Measurements from ENCODE around the gene ZC3HAV1L. TPM values are rescaled to one million over a fixed set of nuclear protein-coding genes. Genes with fewer than 3 reads are reported as not detected.
"Not testable (repeated sequence)": the region's sequence is repeated elsewhere in the genome, so short reads cannot be mapped to it uniquely, and the experiment has no call there.

Gene ZC3HAV1L
- total RNA-seq, 4 donors from 2014 or later: 7.0 to 15.4 (median 10.2) TPM

DNA sequence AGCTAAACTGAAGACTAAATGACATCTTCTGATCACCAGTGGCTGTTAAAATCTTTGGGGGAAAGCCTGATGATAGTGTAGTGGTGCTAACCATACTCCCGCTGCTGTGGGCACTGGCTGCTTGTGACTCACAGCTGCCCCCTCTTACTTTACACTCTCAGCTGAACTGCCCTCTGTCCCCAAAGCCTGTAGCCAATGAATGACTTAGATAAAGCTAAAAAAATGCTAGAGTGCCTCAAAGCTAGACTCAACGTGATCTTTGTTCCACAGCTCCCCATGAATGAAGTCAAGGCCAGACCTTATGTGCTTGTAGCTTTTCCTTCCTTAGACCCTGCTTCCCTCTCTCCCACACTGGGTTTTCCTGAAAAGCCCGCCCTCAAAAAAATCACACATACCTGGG lies 6.5 kb downstream of the ZC3HAV1L start:
- H3K4me1 ChIP-seq: peaks cover 0 to 10% (median 3%) of the 10 kb centered on the region in 4 donors
- no peak overlapping the region for H3K27ac ChIP-seq (replicated peaks in 1 of 4)
- no peak for DNase-seq (ENCODE audit: extremely low spot score)
- no peak for TF ChIP-seq POLR2AphosphoS5 (IDR thresholded peaks at IDR 0.05)
- TF ChIP-seq, protein P1, sequence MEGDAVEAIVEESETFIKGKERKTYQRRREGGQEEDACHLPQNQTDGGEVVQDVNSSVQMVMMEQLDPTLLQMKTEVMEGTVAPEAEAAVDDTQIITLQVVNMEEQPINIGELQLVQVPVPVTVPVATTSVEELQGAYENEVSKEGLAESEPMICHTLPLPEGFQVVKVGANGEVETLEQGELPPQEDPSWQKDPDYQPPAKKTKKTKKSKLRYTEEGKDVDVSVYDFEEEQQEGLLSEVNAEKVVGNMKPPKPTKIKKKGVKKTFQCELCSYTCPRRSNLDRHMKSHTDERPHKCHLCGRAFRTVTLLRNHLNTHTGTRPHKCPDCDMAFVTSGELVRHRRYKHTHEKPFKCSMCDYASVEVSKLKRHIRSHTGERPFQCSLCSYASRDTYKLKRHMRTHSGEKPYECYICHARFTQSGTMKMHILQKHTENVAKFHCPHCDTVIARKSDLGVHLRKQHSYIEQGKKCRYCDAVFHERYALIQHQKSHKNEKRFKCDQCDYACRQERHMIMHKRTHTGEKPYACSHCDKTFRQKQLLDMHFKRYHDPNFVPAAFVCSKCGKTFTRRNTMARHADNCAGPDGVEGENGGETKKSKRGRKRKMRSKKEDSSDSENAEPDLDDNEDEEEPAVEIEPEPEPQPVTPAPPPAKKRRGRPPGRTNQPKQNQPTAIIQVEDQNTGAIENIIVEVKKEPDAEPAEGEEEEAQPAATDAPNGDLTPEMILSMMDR (IDR thresholded peaks at IDR 0.05): no peak
- TF ChIP-seq EP300 (IDR thresholded peaks at IDR 0.05): no peak
- no peak for TF ChIP-seq POLR2A (IDR thresholded peaks at IDR 0.05; ENCODE audit: low read depth)
- no peaks in the 10 kb centered on the region for H3K9me3 ChIP-seq
- intact Hi-C loops (cut with DNase I): no loop called here
- H3K27me3 ChIP-seq: no peaks in the 10 kb centered on the region
- 93% methylated on average over 3 of the region's 3 CpGs for WGBS
- no peak overlapping the region for H3K4me3 ChIP-seq
- peaks cover 22 to 88% (median 46%) of the 10 kb centered on the region in 4 donors for H3K36me3 ChIP-seq

- Histone ChIP-seq H3K4me1 (no peaks in the 10 kb centered on the region), H3K9me3 (no peaks in the 10 kb centered on the region), H3K36me3 (peaks cover 22 to 79% (median 46%) of the 10 kb centered on the region in 4 donors), H3K4me3 (no peak overlapping the region), H3K27ac (replicated peaks in 1 of 4) (no peak overlapping the region), H3K27me3 (no peaks in the 10 kb centered on the region)
- no peak for TF ChIP-seq POLR2AphosphoS5 (IDR thresholded peaks at IDR 0.05)
- TF ChIP-seq POLR2A (IDR thresholded peaks at IDR 0.05; ENCODE audit: low read depth): no peak
- TF ChIP-seq, protein P1 (IDR thresholded peaks at IDR 0.05): no peak
- no peak for TF ChIP-seq EP300 (IDR thresholded peaks at IDR 0.05)
- intact Hi-C loops (cut with DNase I): no loop called here
- DNase-seq (ENCODE audit: extremely low spot score): no peak
- 84% methylated on average over 6 of the region's 6 CpGs for WGBS
Measured at GRCh38 chr7:139026551-139026950, 9.3 kb downstream of the ZC3HAV1L start.

- H3K27ac ChIP-seq (replicated peaks in 1 of 4); H3K4me1 ChIP-seq; H3K27me3 ChIP-seq; H3K9me3 ChIP-seq; intact Hi-C loops (cut with DNase I); DNase-seq (ENCODE audit: extremely low spot score); H3K4me3 ChIP-seq: not testable (repeated sequence)
- WGBS: 90% methylated on average over 5 of the region's 5 CpGs
- peaks cover 22 to 72% (median 45%) of the 10 kb centered on the region in 4 donors for H3K36me3 ChIP-seq
Measured at GRCh38 chr7:139025861-139026260, 10.0 kb downstream of the ZC3HAV1L start.

- 84% methylated on average over 5 of the region's 5 CpGs for WGBS
- TF ChIP-seq POLR2AphosphoS5 (IDR thresholded peaks at IDR 0.05) (no peak), POLR2A (IDR thresholded peaks at IDR 0.05; ENCODE audit: low read depth) (no peak), EP300 (IDR thresholded peaks at IDR 0.05) (no peak)
- TF ChIP-seq, protein P1 (IDR thresholded peaks at IDR 0.05): no peak
- H3K4me3 ChIP-seq: no peak overlapping the region
- no peak for DNase-seq (ENCODE audit: extremely low spot score)
- no peaks in the 10 kb centered on the region for H3K4me1 ChIP-seq
- H3K27me3 ChIP-seq: no peaks in the 10 kb centered on the region
- no peaks in the 10 kb centered on the region for H3K9me3 ChIP-seq
- no peak overlapping the region for H3K27ac ChIP-seq (replicated peaks in 1 of 4)
- intact Hi-C loops (cut with DNase I): no loop called here
- H3K36me3 ChIP-seq: peaks cover 16 to 49% (median 33%) of the 10 kb centered on the region in 4 donors
Measured at GRCh38 chr7:139023076-139023475, 12.8 kb downstream of the ZC3HAV1L start.

- Histone ChIP-seq H3K4me1 (no peaks in the 10 kb centered on the region), H3K4me3 (no peak overlapping the region), H3K27me3 (no peaks in the 10 kb centered on the region), H3K9me3 (no peaks in the 10 kb centered on the region), H3K36me3 (peaks cover 15 to 43% (median 29%) of the 10 kb centered on the region in 4 donors), H3K27ac (replicated peaks in 1 of 4) (no peak overlapping the region)
- intact Hi-C loops (cut with DNase I): no loop called here
- 86% methylated on average over 4 of the region's 4 CpGs for WGBS
- DNase-seq (ENCODE audit: extremely low spot score): no peak
- TF ChIP-seq, protein P1 (IDR thresholded peaks at IDR 0.05): no peak
- no peak for TF ChIP-seq POLR2AphosphoS5 (IDR thresholded peaks at IDR 0.05)
- no peak for TF ChIP-seq POLR2A (IDR thresholded peaks at IDR 0.05; ENCODE audit: low read depth)
- no peak for TF ChIP-seq EP300 (IDR thresholded peaks at IDR 0.05)
Measured at GRCh38 chr7:139022286-139022685, 13.6 kb downstream of the ZC3HAV1L start.

Data from esophagus muscularis mucosa (tissue), 4 donors.